H9 (cell line): Measurements from ENCODE around the gene ZNF618. TPM values are rescaled to one million over a fixed set of nuclear protein-coding genes. Genes with fewer than 3 reads are reported as not detected.

ENCODE experiments used
- DNase-seq: peaks from one replicate; pipeline ENCODE4 v3.0.0-alpha.2; 2017
- H2AFZ ChIP-seq: one replicate; pipeline ENCODE4 v1.6.1; 2013; ENCODE audit warnings: mild to moderate bottlenecking, low read length, control low read depth, moderate library complexity
- H2AK5ac ChIP-seq: 2 replicates; pipeline ENCODE4 v1.6.1; 2013; ENCODE audit warnings: low read length, control low read depth, mixed read lengths; ENCODE audit not compliant: insufficient read length
- H2BK120ac ChIP-seq: one replicate; pipeline ENCODE4 v1.6.1; 2013; ENCODE audit warnings: low read depth, mild to moderate bottlenecking, low read length, control low read depth, inconsistent platforms; ENCODE audit not compliant: poor library complexity, severe bottlenecking
- H2BK12ac ChIP-seq: 2 replicates; pipeline ENCODE4 v1.6.1; 2013; ENCODE audit warnings: low read length, control low read depth, mixed read lengths, low read depth; ENCODE audit not compliant: insufficient read length
- H2BK15ac ChIP-seq: 2 replicates; pipeline ENCODE4 v1.6.1; 2013; ENCODE audit warnings: low read depth, low read length, control low read depth
- H2BK20ac ChIP-seq: one replicate; pipeline ENCODE4 v1.6.1; 2013; ENCODE audit warnings: low read depth, mild to moderate bottlenecking, low read length, control low read depth, inconsistent platforms; ENCODE audit not compliant: poor library complexity, severe bottlenecking
- H2BK5ac ChIP-seq: 2 replicates; pipeline ENCODE4 v1.6.1; 2013; ENCODE audit warnings: low read length, control low read depth, mixed read lengths; ENCODE audit not compliant: insufficient read length
- H3K14ac ChIP-seq: 2 replicates; pipeline ENCODE4 v1.6.1; 2013; ENCODE audit warnings: low read length, control low read depth; ENCODE audit not compliant: insufficient read depth
- H3K18ac ChIP-seq: 2 replicates; pipeline ENCODE4 v1.6.1; 2013; ENCODE audit warnings: low read depth, mild to moderate bottlenecking, mixed read lengths, low read length, control low read depth; ENCODE audit not compliant: insufficient read length
- H3K23ac ChIP-seq: 2 replicates; pipeline ENCODE4 v1.6.1; 2013; ENCODE audit warnings: low read length, control low read depth, mixed read lengths, low read depth; ENCODE audit not compliant: insufficient read length
- H3K23me2 ChIP-seq: 2 replicates; pipeline ENCODE4 v1.6.1; 2013; ENCODE audit warnings: low read depth, mild to moderate bottlenecking, mixed read lengths, low read length, control low read depth; ENCODE audit not compliant: insufficient read length, poor library complexity, severe bottlenecking
- H3K27ac ChIP-seq: 2 replicates; pipeline ENCODE4 v1.5.1; 2013; ENCODE audit warnings: low read length, control low read depth, mixed read lengths, low read depth; ENCODE audit not compliant: insufficient read length
- H3K27me3 ChIP-seq: 2 replicates; pipeline ENCODE4 v1.6.1; 2013; ENCODE audit warnings: low read length, control low read depth, inconsistent platforms; ENCODE audit not compliant: insufficient read depth
- H3K4ac ChIP-seq: 2 replicates; pipeline ENCODE4 v1.6.1; 2013; ENCODE audit warnings: low read depth, mild to moderate bottlenecking, control low read depth, inconsistent platforms, low read length, moderate library complexity
- H3K4me1 ChIP-seq: 2 replicates; pipeline ENCODE4 v1.6.1; 2013; ENCODE audit warnings: low read length, control low read depth, inconsistent platforms; ENCODE audit not compliant: insufficient read depth
- H3K4me2 ChIP-seq: 2 replicates; pipeline ENCODE4 v1.6.1; 2013; ENCODE audit warnings: low read length, control low read depth, mixed read lengths; ENCODE audit not compliant: insufficient read length, insufficient read depth
- H3K56ac ChIP-seq: 2 replicates; pipeline ENCODE4 v1.6.1; 2013; ENCODE audit warnings: low read depth, mild to moderate bottlenecking, mixed read lengths, low read length, control low read depth; ENCODE audit not compliant: insufficient read length
- H3K79me1 ChIP-seq: 2 replicates; pipeline ENCODE4 v1.6.1; 2013; ENCODE audit warnings: low read depth, mild to moderate bottlenecking, moderate library complexity, low read length, control low read depth, inconsistent platforms; ENCODE audit not compliant: insufficient read depth, poor library complexity, severe bottlenecking
- H3K79me2 ChIP-seq: 2 replicates; pipeline ENCODE4 v1.6.1; 2013; ENCODE audit warnings: low read length, control low read depth, inconsistent platforms; ENCODE audit not compliant: insufficient read depth
- H3K9ac ChIP-seq: 2 replicates; pipeline ENCODE4 v1.6.1; 2013; ENCODE audit warnings: low read length, control low read depth, mixed read lengths; ENCODE audit not compliant: insufficient read length; ENCODE audit errors: extremely low read depth
- H3K9me3 ChIP-seq: one replicate; pipeline ENCODE4 v1.6.1; 2013; ENCODE audit warnings: low read depth, low read length, inconsistent platforms; ENCODE audit not compliant: control insufficient read depth
- H3T11ph ChIP-seq: one replicate; pipeline ENCODE4 v1.6.1; 2013; ENCODE audit warnings: mild to moderate bottlenecking, low read length, control low read depth, inconsistent platforms
- H4K20me1 ChIP-seq: one replicate; pipeline ENCODE4 v1.6.1; 2013; ENCODE audit not compliant: control insufficient read depth, insufficient read length, insufficient read depth
- H4K5ac ChIP-seq: 2 replicates; pipeline ENCODE4 v1.6.1; 2013; ENCODE audit warnings: low read depth, mild to moderate bottlenecking, mixed read lengths, low read length, control low read depth; ENCODE audit not compliant: insufficient read length
- H4K8ac ChIP-seq: replicated peaks from 2 replicates; pipeline ENCODE4 v1.6.1; 2013; ENCODE audit warnings: low read length, control low read depth, mixed read lengths, low read depth; ENCODE audit not compliant: insufficient read length
- H4K91ac ChIP-seq: 2 replicates; pipeline ENCODE4 v1.6.1; 2013; ENCODE audit warnings: low read depth, mild to moderate bottlenecking, moderate library complexity, mixed read lengths, low read length, control low read depth; ENCODE audit not compliant: insufficient read length
- H3K27ac Mint-ChIP-seq, 3 experiments: 2 replicates in 2 of 3; 3 replicates in 1 of 3; pipeline ENCODE4 v1.8.0; 2020 to 2021; ENCODE audit warnings: mixed read lengths in 3 of 3, mild to moderate bottlenecking in 1 of 3, moderate library complexity in 1 of 3
- H3K27me3 Mint-ChIP-seq: 2 replicates; pipeline ENCODE4 v1.8.0; 2021; ENCODE audit warnings: low read depth, mild to moderate bottlenecking, moderate library complexity, mixed read lengths
- H3K36me3 Mint-ChIP-seq, 3 experiments: 2 replicates in 2 of 3; 3 replicates in 1 of 3; pipeline ENCODE4 v1.8.0; 2020 to 2021; ENCODE audit warnings: low read depth in 3 of 3, mixed read lengths in 3 of 3; ENCODE audit not compliant: insufficient read depth in 1 of 3
- H3K4me1 Mint-ChIP-seq, 2 experiments: 2 replicates each; pipeline ENCODE4 v1.8.0; 2020; ENCODE audit warnings: mixed read lengths in 2 of 2
- H3K4me3 Mint-ChIP-seq, 2 experiments: 2 replicates in 1 of 2; 3 replicates in 1 of 2; pipeline ENCODE4 v1.8.0; 2020 to 2021; ENCODE audit warnings: mild to moderate bottlenecking in 2 of 2, mixed read lengths in 2 of 2, moderate library complexity in 1 of 2
- H3K9me3 Mint-ChIP-seq, 2 experiments: 2 replicates in 1 of 2; 3 replicates in 1 of 2; pipeline ENCODE4 v1.8.0; 2020; ENCODE audit warnings: mild to moderate bottlenecking in 2 of 2, mixed read lengths in 2 of 2, moderate library complexity in 1 of 2
- WGBS: extraction: QIAGEN DNeasy Blood & Tissue Kit; methylation state at CpG from one replicate; pipeline ENCODE4 v1.1.7; 2013; ENCODE audit warnings: missing lambda C conversion rate, low lambda C conversion rate, mixed read lengths; ENCODE audit not compliant: insufficient read length; ENCODE audit errors: extremely low coverage; 5-methylcytosine and 5-hydroxymethylcytosine counted together
- total RNA-seq: library from RNA; stranded (reverse); gene quantifications from 2 replicates; pipeline ENCODE4 v1.2.1, GENCODE V29; 2021
- TF ChIP-seq, protein P1 (sequence below): fragments of 200-600 bp; sonication (generic); conservative IDR thresholded peaks from 3 replicates; pipeline ENCODE4 v1.8.0; 2021; ENCODE audit warnings: antibody characterized with exemption, mild to moderate bottlenecking

Gene ZNF618
- total RNA-seq, 1 experiment from 2014 or later: 13.6 TPM

DNA sequence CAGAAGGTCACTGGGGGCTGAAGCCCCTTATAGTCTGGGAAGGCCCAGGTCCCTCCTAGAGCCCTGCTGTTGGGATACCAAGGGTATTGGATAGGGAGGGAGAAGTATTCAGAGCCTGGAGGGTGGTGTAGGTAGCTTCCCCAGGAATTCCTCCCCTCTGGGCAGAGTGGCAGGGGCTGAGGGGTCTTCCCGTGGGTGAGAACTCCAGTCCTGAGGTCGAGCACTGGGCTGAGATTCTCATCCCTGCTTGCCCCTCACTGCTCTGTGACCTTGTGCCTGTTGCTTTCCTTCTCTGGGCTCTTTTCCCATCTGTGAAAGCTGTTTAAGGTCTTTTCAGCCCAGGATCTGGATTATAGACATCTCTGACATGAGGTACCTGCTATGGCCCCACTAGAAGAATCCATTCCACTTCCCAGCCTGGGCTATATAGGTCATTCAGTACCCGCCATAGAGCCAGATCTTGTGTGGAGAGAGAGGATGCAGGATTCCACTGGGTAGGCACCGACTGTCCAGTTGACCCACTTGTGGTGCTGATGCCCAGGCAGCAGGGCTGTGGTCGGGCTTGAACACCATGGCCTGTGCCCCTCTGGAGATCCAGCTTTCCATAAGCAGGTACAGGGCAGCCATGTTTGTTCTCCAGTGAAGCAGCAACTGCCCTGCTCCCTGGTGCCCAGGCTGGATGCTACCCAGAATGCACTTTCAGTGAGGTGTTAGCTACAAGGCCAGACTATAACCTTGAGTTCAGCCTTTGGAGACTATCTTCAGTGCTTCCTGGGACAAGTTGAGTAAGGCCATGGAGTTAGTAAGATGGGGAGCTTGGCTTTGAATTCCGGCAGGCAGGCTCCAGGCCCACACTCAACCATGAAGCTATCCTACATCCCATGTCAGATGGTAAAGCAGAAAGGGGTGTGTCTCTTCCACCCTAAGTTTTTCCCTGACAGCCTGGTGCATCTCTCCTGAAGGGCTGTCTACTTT lies 141.9 kb downstream of the ZNF618 start:
- Histone ChIP-seq H4K5ac (no peak overlapping the region), H2BK5ac (no peak overlapping the region), H4K8ac (no peak overlapping the region), H3K23ac (no peak overlapping the region), H3K18ac (no peak overlapping the region), H2BK12ac (no peak overlapping the region), H3K79me2 (no peaks in the 10 kb centered on the region), H2BK15ac (no peak overlapping the region), H3K4me1 (no peaks in the 10 kb centered on the region), H4K91ac (no peak overlapping the region), H3K27ac (no peak overlapping the region), H4K20me1 (no peaks in the 10 kb centered on the region), H3K23me2 (no peaks in the 10 kb centered on the region), H2BK120ac (no peak overlapping the region), H3T11ph (no peak overlapping the region), H3K4ac (no peak overlapping the region), H3K9ac (no peak overlapping the region), H3K56ac (no peak overlapping the region), H3K27me3 (no peaks in the 10 kb centered on the region), H3K14ac (no peak overlapping the region), H2AK5ac (no peak overlapping the region), H2AFZ (no peak overlapping the region), H2BK20ac (no peak overlapping the region), H3K4me2 (no peak overlapping the region), H3K79me1 (no peaks in the 10 kb centered on the region), H3K9me3 (no peaks in the 10 kb centered on the region)
- H3K27me3 Mint-ChIP-seq: no peaks in the 10 kb centered on the region; the same call in 1 of the 2 replicates
- no peak for DNase-seq
- H3K27ac Mint-ChIP-seq: no peak overlapping the region
- H3K9me3 Mint-ChIP-seq: peaks cover 5 to 7% of the 10 kb centered on the region in 2 experiments; a peak in 4 of 5 replicates
- H3K36me3 Mint-ChIP-seq: peaks cover 27 to 42% (median 29%) of the 10 kb centered on the region in 3 experiments
- TF ChIP-seq, protein P1, sequence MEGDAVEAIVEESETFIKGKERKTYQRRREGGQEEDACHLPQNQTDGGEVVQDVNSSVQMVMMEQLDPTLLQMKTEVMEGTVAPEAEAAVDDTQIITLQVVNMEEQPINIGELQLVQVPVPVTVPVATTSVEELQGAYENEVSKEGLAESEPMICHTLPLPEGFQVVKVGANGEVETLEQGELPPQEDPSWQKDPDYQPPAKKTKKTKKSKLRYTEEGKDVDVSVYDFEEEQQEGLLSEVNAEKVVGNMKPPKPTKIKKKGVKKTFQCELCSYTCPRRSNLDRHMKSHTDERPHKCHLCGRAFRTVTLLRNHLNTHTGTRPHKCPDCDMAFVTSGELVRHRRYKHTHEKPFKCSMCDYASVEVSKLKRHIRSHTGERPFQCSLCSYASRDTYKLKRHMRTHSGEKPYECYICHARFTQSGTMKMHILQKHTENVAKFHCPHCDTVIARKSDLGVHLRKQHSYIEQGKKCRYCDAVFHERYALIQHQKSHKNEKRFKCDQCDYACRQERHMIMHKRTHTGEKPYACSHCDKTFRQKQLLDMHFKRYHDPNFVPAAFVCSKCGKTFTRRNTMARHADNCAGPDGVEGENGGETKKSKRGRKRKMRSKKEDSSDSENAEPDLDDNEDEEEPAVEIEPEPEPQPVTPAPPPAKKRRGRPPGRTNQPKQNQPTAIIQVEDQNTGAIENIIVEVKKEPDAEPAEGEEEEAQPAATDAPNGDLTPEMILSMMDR: no peak
- H3K4me1 Mint-ChIP-seq: no peaks in the 10 kb centered on the region
- H3K4me3 Mint-ChIP-seq: no peak overlapping the region
- WGBS: no CpG with 5 or more reads among the region's 6 CpGs
